Spleen (tissue), 7 donors: ENCODE results near the gene TYSND1.

Experiments used
- CTCF ChIP-seq, 11 experiments: fragments of 200-600 bp in 7 of 11; fragments of 450-650 bp in 4 of 11; sonication (generic) in 4 of 11; IDR thresholded peaks in 8 of 11; conservative IDR thresholded peaks in 3 of 11; 1 replicate in 7 of 11; 2 replicates in 4 of 11; pipeline versions ENCODE4 v1.4.0 to v1.8.0; 2016 to 2021; ENCODE audit warnings: antibody characterized with exemption in 11 of 11, inconsistent platforms in 4 of 11, mild to moderate bottlenecking in 1 of 11
- POLR2AphosphoS5 ChIP-seq, 3 donors: sonication (generic); formaldehyde crosslinking; IDR thresholded peaks; one replicate each; pipeline ENCODE4 v1.5.1; 2017; ENCODE audit warnings: antibody characterized with exemption in 3 of 3
- donor health status: DM: no; HTN: no; CAD: no; lungs with moderate emphysema.
- donor health status: DM: no; HTN: no; CAD: no.
- donor health status: DM: no; HTN: no; CAD: no.

- TF ChIP-seq POLR2AphosphoS5 (IDR thresholded peaks at IDR 0.05) = no peak
- TF ChIP-seq CTCF (IDR thresholded peaks at IDR 0.05 in 8 of 11, conservative IDR thresholded peaks at IDR 0.05 in 3 of 11) = no peak
Measured at GRCh38 chr10:70137927-70138883, 8.3 kb downstream of the TYSND1 start.
